GM18499 (cell line): ENCODE data around the gene LIMS2.

ENCODE experiments used
- ATAC-seq: cut with Tn5 transposase; IDR thresholded peaks from one replicate; pipeline ENCODE4 v1.9.1; 2021; ENCODE audit warnings: moderate number of reproducible peaks; ENCODE audit not compliant: insufficient read depth, unreplicated experiment

Gene LIMS2

GRCh38 chr2:127678531-127678930 lies 3.2 kb upstream of the LIMS2 start:
- no peak for ATAC-seq

GRCh38 chr2:127676906-127677305 lies 1.6 kb upstream of the LIMS2 start:
- no peak for ATAC-seq

GRCh38 chr2:127674241-127675209 lies 805 bp downstream of the LIMS2 start:
- no peak for ATAC-seq

- ATAC-seq: no peak
Observed at GRCh38 chr2:127673291-127674069, 1.9 kb downstream of the LIMS2 start.

- ATAC-seq: no peak
Observed at GRCh38 chr2:127672341-127673224, 2.7 kb downstream of the LIMS2 start.

GRCh38 chr2:127671557-127672302 lies 3.6 kb downstream of the LIMS2 start:
- ATAC-seq: no peak

- no peak for ATAC-seq
Observed at GRCh38 chr2:127670957-127671290, 4.4 kb downstream of the LIMS2 start.

- ATAC-seq: no peak
Observed at GRCh38 chr2:127670055-127670956, 5.0 kb downstream of the LIMS2 start.

GRCh38 chr2:127669056-127669455 lies 6.3 kb downstream of the LIMS2 start:
- no peak for ATAC-seq

- ATAC-seq: no peak
Observed at GRCh38 chr2:127665267-127665893, 9.9 kb downstream of the LIMS2 start.

- ATAC-seq: no peak
Observed at GRCh38 chr2:127664895-127665225, 10.5 kb downstream of the LIMS2 start.

GRCh38 chr2:127664065-127664894 lies 11.1 kb downstream of the LIMS2 start:
- no peak for ATAC-seq

GRCh38 chr2:127663566-127664064 lies 11.7 kb downstream of the LIMS2 start:
- ATAC-seq: no peak

GRCh38 chr2:127662937-127663565 lies 12.3 kb downstream of the LIMS2 start:
- ATAC-seq: no peak

GRCh38 chr2:127661949-127662510 lies 13.3 kb downstream of the LIMS2 start:
- no peak for ATAC-seq

- no peak for ATAC-seq
Observed at GRCh38 chr2:127661072-127661649, 14.2 kb downstream of the LIMS2 start.
